ENCODE measurements around the gene RADIL. TPM values are rescaled to one million over a fixed set of nuclear protein-coding genes. Genes with fewer than 3 reads are reported as not detected.
A peak's percentile ranks its signal among the peaks of the same experiment; 100 is the strongest.
"Not testable (repeated sequence)": the region's sequence is repeated elsewhere in the genome, so short reads cannot be mapped to it uniquely, and the experiment has no call there.

The RADIL gene
- total and polyA plus RNA-seq, 2 of the 13 experiments (the other 11 are each of a cell fraction or from before 2014, with no cell fraction given) = 0.05 to 0.09 TPM

DNA sequence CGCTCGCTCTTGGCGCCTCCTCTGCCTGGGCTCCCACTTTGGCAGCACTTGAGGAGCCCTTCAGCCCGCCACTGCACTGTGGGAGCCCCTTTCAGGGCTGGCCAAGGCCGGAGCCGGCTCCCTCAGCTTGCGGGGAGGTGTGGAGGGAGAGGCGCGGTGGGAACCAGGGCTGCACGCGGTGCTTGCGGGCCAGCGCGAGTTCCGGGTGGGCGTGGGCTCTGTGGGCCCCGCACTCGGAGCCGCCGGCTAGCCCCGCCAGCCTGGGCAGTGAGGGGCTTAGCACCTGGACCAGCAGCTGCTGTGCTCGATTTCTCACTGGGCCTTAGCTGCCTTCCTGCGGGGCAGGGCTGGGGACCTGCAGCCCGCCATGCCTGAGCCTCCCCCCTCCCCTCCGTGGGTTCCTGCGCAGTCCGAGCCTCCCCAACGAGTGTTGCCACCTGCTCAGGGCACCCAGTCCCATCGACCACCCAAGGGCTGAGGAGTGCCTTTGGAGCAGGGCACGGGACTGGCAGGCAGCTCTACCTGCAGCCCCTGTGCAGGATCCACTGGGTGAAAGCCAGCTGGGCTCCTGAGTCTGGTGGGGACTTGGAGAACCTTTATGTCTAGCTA is 90.0 kb downstream of the RADIL start:
- TF ChIP-seq, protein P1, sequence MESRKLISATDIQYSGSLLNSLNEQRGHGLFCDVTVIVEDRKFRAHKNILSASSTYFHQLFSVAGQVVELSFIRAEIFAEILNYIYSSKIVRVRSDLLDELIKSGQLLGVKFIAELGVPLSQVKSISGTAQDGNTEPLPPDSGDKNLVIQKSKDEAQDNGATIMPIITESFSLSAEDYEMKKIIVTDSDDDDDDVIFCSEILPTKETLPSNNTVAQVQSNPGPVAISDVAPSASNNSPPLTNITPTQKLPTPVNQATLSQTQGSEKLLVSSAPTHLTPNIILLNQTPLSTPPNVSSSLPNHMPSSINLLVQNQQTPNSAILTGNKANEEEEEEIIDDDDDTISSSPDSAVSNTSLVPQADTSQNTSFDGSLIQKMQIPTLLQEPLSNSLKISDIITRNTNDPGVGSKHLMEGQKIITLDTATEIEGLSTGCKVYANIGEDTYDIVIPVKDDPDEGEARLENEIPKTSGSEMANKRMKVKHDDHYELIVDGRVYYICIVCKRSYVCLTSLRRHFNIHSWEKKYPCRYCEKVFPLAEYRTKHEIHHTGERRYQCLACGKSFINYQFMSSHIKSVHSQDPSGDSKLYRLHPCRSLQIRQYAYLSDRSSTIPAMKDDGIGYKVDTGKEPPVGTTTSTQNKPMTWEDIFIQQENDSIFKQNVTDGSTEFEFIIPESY (CRISPR knock-in tag; IDR thresholded peaks at IDR 0.05) = peak; percentile 50
- peak; percentile 37 for TF ChIP-seq AGO2 (optimal IDR thresholded peaks at IDR 0.05; ENCODE audit: low read depth, low read length)
- intact Hi-C loops (cut with micrococcal nuclease; ENCODE audit: unreplicated experiment); H4K20me1 ChIP-seq (ENCODE audit: insufficient read depth, low read length); ATAC-seq; H3K9ac ChIP-seq (ENCODE audit: insufficient read depth, low read depth, low read length); H2AFZ ChIP-seq (ENCODE audit: low read length); FAIRE-seq; BruUV-seq (replicated peaks); H3K4me3 ChIP-seq (replicated peaks in 1 of 3; ENCODE audit: insufficient read depth in 1 of 3, low read depth in 2 of 3, low read length in 3 of 3); DNase-seq (ENCODE audit: low spot score); CTCF ChIA-PET (ENCODE audit: low intra/inter-chr PET ratio, low total read pairs); H3K9me3 ChIP-seq (ENCODE audit: low read length); H3K4me2 ChIP-seq (ENCODE audit: low read depth, low read length); H3K79me2 ChIP-seq (ENCODE audit: insufficient read depth, low read length); H3K27ac ChIP-seq (ENCODE audit: extremely low read length, insufficient read depth, low read length); H3K27me3 ChIP-seq (ENCODE audit: control insufficient read depth in 1 of 2, insufficient read depth in 2 of 2, low read length in 2 of 2); H3K36me3 ChIP-seq (replicated peaks in 1 of 2; ENCODE audit: control insufficient read depth in 1 of 2, insufficient read depth in 2 of 2, low read length in 2 of 2): not testable (repeated sequence)
- H3K4me1 ChIP-seq (ENCODE audit: insufficient read depth, low read length) = peaks cover 13% of the 10 kb centered on the region
- in situ Hi-C loops (cut with HindIII; ENCODE audit: extremely low pct_ligation_motif_present, low pct_unique_long_range_greater_than_20kb) = loop anchor here (10.0 kb wide), 1 partner anchor 291 kb away; no protein-coding TSS in a partner anchor
- POLR2A ChIA-PET = interaction anchor here (1.3 to 2.7 kb wide), 2 partner anchors 18 kb away, joined by 5 to 17 read pairs; partner anchors contain the start of gene AP5Z1
- 99% methylated on average over 10 of the region's 30 CpGs for WGBS (ENCODE audit: low lambda C conversion rate)

DNA sequence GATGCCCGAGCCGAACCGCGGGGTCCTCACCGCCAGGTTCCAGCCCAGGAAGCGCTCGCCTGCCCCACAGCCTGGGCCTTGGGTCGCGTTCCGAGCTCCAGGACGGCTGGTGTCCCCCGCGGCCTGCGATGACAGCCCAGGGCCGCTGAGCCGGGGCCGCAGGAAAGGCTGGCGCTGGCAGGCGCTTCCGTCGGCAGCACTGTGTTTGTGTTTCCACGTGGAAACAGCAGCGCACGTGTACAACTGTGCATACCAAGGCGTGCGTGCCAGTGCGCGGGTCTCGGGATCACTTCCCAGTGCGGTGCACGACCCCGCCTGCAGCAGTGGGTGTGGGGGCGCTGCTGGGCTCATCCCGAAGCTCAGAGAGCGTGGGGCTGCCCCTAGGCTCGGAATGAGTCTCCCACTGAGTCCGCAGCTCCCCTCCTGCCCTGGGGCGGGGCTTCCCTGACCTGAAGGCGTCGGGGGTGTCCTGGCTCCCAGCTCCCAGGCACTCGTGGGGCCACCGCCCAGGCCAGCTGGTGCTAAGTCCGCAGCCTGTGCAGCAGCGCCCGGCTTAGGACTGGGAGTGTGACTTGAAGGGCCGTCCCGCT is 90.9 kb downstream of the RADIL start:
- Histone ChIP-seq H3K9me3 (ENCODE audit: low read length) (no peaks in the 10 kb centered on the region), H3K79me2 (ENCODE audit: insufficient read depth, low read length) (no peaks in the 10 kb centered on the region), H2AFZ (ENCODE audit: low read length) (no peak overlapping the region), H3K4me1 (ENCODE audit: insufficient read depth, low read length) (peaks cover 9% of the 10 kb centered on the region), H4K20me1 (ENCODE audit: insufficient read depth, low read length) (no peaks in the 10 kb centered on the region), H3K9ac (ENCODE audit: insufficient read depth, low read depth, low read length) (no peak overlapping the region), H3K27me3 (ENCODE audit: control insufficient read depth in 1 of 2, insufficient read depth in 2 of 2, low read length in 2 of 2) (no peaks in the 10 kb centered on the region), H3K4me2 (ENCODE audit: low read depth, low read length) (no peak overlapping the region), H3K4me3 (replicated peaks in 1 of 3; ENCODE audit: insufficient read depth in 1 of 3, low read depth in 2 of 3, low read length in 3 of 3) (no peak overlapping the region), H3K36me3 (replicated peaks in 1 of 2; ENCODE audit: control insufficient read depth in 1 of 2, insufficient read depth in 2 of 2, low read length in 2 of 2) (peaks cover 6 to 9% of the 10 kb centered on the region in 2 experiments; a peak in 2 of 5 replicates), H3K27ac (ENCODE audit: extremely low read length, insufficient read depth, low read length) (no peak overlapping the region)
- DNase-seq (ENCODE audit: low spot score) (no peak), FAIRE-seq (no peak), ATAC-seq (peak; percentile 8)
- in situ Hi-C loops (cut with HindIII; ENCODE audit: extremely low pct_ligation_motif_present, low pct_unique_long_range_greater_than_20kb) = loop anchor here (10.0 kb wide), 1 partner anchor 292 kb away; no protein-coding TSS in a partner anchor
- BruUV-seq (replicated peaks) = no TSS peak
- intact Hi-C loops (cut with micrococcal nuclease; ENCODE audit: unreplicated experiment) = no loop called here
- ChIA-PET POLR2A (interaction anchor here (0.6 to 2.7 kb wide), 3 partner anchors 17 to 151 kb away, joined by 3 to 17 read pairs (median 3); partner anchors contain the start of gene AP5Z1), CTCF (ENCODE audit: low intra/inter-chr PET ratio, low total read pairs) (no interaction called here)
- 93% methylated on average over 18 of the region's 47 CpGs for WGBS (ENCODE audit: low lambda C conversion rate)
- peak; percentile 82 for TF ChIP-seq AGO2 (optimal IDR thresholded peaks at IDR 0.05; ENCODE audit: low read depth, low read length)
- TF ChIP-seq, protein P1 (CRISPR knock-in tag; IDR thresholded peaks at IDR 0.05) = peak; percentile 75
- peak; percentile 37; the same call in 1 of the 2 replicates for TF ChIP-seq RBFOX2 (IDR thresholded peaks at IDR 0.05; ENCODE audit: low read depth, low read length)
- peak; percentile 36; the same call in 1 of the 2 replicates for TF ChIP-seq ZBTB38 (CRISPR knock-in tag; IDR thresholded peaks at IDR 0.05)
- no peak for TF ChIP-seq EP300 (IDR thresholded peaks at IDR 0.05; ENCODE audit: low read depth in 2 of 2, low read length in 2 of 2)
- TF ChIP-seq EP300 (CRISPR knock-in tag; IDR thresholded peaks at IDR 0.05; ENCODE audit: borderline replicate concordance) = no peak
- TF ChIP-seq ZNF530 (CRISPR knock-in tag; IDR thresholded peaks at IDR 0.05; ENCODE audit: low read depth) = no peak
- TF ChIP-seq TRAFD1 (CRISPR knock-in tag; IDR thresholded peaks at IDR 0.05; ENCODE audit: borderline replicate concordance) = no peak
- TF ChIP-seq SAFB2 (CRISPR knock-in tag; IDR thresholded peaks at IDR 0.05; ENCODE audit: borderline replicate concordance, low read depth) = no peak
